Thyroid gland (tissue), 4 donors: ENCODE data around the gene ASB9. TPM values are rescaled to one million over a fixed set of nuclear protein-coding genes. Genes with fewer than 3 reads are reported as not detected.

Experiments
- DNase-seq, 2 donors: peaks; one replicate each; pipeline ENCODE4 v3.0.0-alpha.2; 2019
- H3K27ac ChIP-seq, 3 donors: fragments of 200-600 bp; sonication (generic); 1 replicate in 2 of 3; 2 replicates in 1 of 3; pipeline ENCODE4 v1.5.1; 2016 to 2019; ENCODE audit warnings: mild to moderate bottlenecking in 1 of 3, moderate library complexity in 1 of 3
- H3K27me3 ChIP-seq: fragments of 200-600 bp; sonication (generic); one replicate; pipeline ENCODE4 v1.5.1; 2019
- H3K36me3 ChIP-seq, 2 donors: fragments of 200-600 bp; sonication (generic); one replicate each; pipeline ENCODE4 v1.5.1; 2016 to 2019
- H3K4me1 ChIP-seq, 2 donors: fragments of 200-600 bp; sonication (generic); one replicate each; pipeline ENCODE4 v1.5.1; 2017 to 2019
- H3K4me3 ChIP-seq, 3 donors: fragments of 200-600 bp; sonication (generic); replicated peaks in 1 of 3; 1 replicate in 2 of 3; 2 replicates in 1 of 3; pipeline ENCODE4 v1.5.1; 2016; ENCODE audit warnings: mild to moderate bottlenecking in 1 of 3
- H3K9me3 ChIP-seq: fragments of 200-600 bp; sonication (generic); one replicate; pipeline ENCODE4 v1.5.1; 2017
- CTCF ChIP-seq, 6 experiments: fragments of 200-600 bp in 3 of 6; fragments of 450-650 bp in 3 of 6; sonication (generic) in 3 of 6; IDR thresholded peaks; one replicate each; pipeline ENCODE4 v1.5.1; 2016 to 2019; ENCODE audit warnings: antibody characterized with exemption in 6 of 6, mild to moderate bottlenecking in 2 of 6, inconsistent platforms in 1 of 6, moderate library complexity in 1 of 6
- POLR2A ChIP-seq, 2 donors: fragments of 450-650 bp; IDR thresholded peaks; one replicate each; pipeline ENCODE4 v1.6.1; 2017; ENCODE audit warnings: antibody characterized with exemption in 2 of 2, mild to moderate bottlenecking in 2 of 2, moderate library complexity in 1 of 2
- WGBS, 2 donors: methylation state at CpG; one replicate each; pipeline ENCODE4 v1.1.5; 2017; 5-methylcytosine and 5-hydroxymethylcytosine counted together
- intact Hi-C: fragments of 100-400 bp; cut with DNase I; formaldehyde crosslinking; loops from one replicate; pipeline ENCODE4 v1.15.1; 2023
- total RNA-seq, 4 donors: library from RNA; depleted of rRNA; stranded (reverse); fragments of >200 nt; gene quantifications; one replicate each; pipeline ENCODE4 v1.2.3, GENCODE V29; 2016

Gene ASB9
- total RNA-seq, 4 donors from 2014 or later: 1.4 to 3.0 (median 2.2) TPM

GRCh38 chrX:15235001-15235400 is 34.9 kb downstream of the ASB9 start:
- Histone ChIP-seq H3K27ac (no peak overlapping the region), H3K4me3 (no peak overlapping the region), H3K4me1 (no peaks in the 10 kb centered on the region), H3K9me3 (no peaks in the 10 kb centered on the region), H3K36me3 (no peaks in the 10 kb centered on the region), H3K27me3 (no peaks in the 10 kb centered on the region)
- no peak for DNase-seq
- TF ChIP-seq CTCF (IDR thresholded peaks at IDR 0.05) (no peak), POLR2A (IDR thresholded peaks at IDR 0.05) (no peak)
- intact Hi-C loops: no loop called here
- WGBS, 2 donors: 50 to 86% methylated on average over 1 of the region's 1 CpG

DNA sequence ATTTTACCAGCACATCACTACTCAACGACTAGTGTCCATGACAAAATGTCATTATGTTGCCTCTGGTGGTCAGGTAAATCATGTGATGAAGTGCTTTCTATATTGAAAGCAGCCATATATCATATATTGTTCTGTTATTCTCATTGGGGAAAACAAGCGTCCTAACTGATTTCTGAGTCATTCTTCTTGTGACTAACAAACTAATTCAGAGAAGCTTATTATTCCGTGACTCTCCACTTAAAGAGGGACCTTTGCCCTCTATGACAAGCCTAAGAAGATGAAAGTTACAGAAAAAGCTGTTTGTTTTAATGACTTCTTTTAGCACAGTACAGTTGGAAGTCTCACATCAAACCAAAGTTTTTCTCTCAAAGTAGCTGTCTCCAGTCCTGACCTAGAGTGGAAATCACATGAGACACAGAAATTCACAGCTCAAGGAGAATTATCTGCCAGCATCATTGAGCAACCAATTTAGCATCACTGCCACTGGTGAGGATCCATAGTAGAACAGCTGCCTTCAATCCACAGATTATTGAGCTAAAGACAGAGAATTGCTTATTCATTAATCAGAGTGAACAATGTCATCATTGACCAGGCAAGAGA is 36.4 kb downstream of the ASB9 start:
- Histone ChIP-seq H3K4me1 (no peaks in the 10 kb centered on the region), H3K4me3 (no peak overlapping the region), H3K27me3 (no peaks in the 10 kb centered on the region), H3K27ac (no peak overlapping the region), H3K36me3 (no peaks in the 10 kb centered on the region), H3K9me3 (no peaks in the 10 kb centered on the region)
- intact Hi-C loops: no loop called here
- 81 to 82% methylated on average over 3 of the region's 3 CpGs for WGBS, 2 donors
- no peak for DNase-seq
- TF ChIP-seq POLR2A (IDR thresholded peaks at IDR 0.05): no peak
- TF ChIP-seq CTCF (IDR thresholded peaks at IDR 0.05): no peak

- intact Hi-C loops: no loop called here
- Histone ChIP-seq H3K4me1 (no peaks in the 10 kb centered on the region), H3K27me3 (no peaks in the 10 kb centered on the region), H3K36me3 (no peaks in the 10 kb centered on the region), H3K9me3 (no peaks in the 10 kb centered on the region), H3K27ac (no peak overlapping the region), H3K4me3 (no peak overlapping the region)
- TF ChIP-seq CTCF (IDR thresholded peaks at IDR 0.05) (no peak), POLR2A (IDR thresholded peaks at IDR 0.05) (no peak)
- WGBS, 2 donors: 0 to 94% methylated on average over 1 of the region's 1 CpG
- DNase-seq: no peak
Measured at GRCh38 chrX:15224747-15225146, 45.1 kb downstream of the ASB9 start.

DNA sequence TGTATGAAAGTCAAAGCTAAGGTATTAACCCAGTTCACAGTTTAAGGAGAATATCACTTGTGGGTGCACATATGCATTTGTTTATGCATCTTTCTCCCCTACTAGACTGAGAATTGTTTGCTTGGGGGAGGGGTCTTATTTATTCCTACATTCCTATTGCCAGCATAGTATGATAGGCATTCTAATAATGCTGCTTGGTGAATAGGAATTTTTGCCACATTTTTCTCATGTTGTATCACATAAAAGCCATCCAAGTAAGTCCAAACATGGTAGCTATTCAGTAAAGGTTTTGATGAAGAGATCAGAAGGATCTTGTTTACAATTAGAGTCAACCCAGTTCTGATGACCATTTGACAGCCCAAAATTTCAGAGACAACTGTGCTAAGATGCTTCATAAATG is 48.6 kb downstream of the ASB9 start:
- no peaks in the 10 kb centered on the region for H3K27me3 ChIP-seq
- H3K4me3 ChIP-seq: no peak overlapping the region
- no peak for DNase-seq
- no peak overlapping the region for H3K27ac ChIP-seq
- no peak for TF ChIP-seq POLR2A (IDR thresholded peaks at IDR 0.05)
- TF ChIP-seq CTCF (IDR thresholded peaks at IDR 0.05): no peak
- no peaks in the 10 kb centered on the region for H3K9me3 ChIP-seq
- H3K4me1 ChIP-seq: no peaks in the 10 kb centered on the region
- H3K36me3 ChIP-seq: no peaks in the 10 kb centered on the region
- intact Hi-C loops: no loop called here

- DNase-seq: no peak
- no peak overlapping the region for H3K27ac ChIP-seq
- H3K9me3 ChIP-seq: no peaks in the 10 kb centered on the region
- 93% methylated on average over 1 of the region's 1 CpG; no CpG with 5 or more reads in 1 of the 2 donors for WGBS, 2 donors
- no peaks in the 10 kb centered on the region for H3K4me1 ChIP-seq
- no peaks in the 10 kb centered on the region for H3K36me3 ChIP-seq
- no peaks in the 10 kb centered on the region for H3K27me3 ChIP-seq
- intact Hi-C loops: no loop called here
- no peak overlapping the region for H3K4me3 ChIP-seq
- no peak for TF ChIP-seq POLR2A (IDR thresholded peaks at IDR 0.05)
- no peak for TF ChIP-seq CTCF (IDR thresholded peaks at IDR 0.05)
Measured at GRCh38 chrX:15217161-15217560, 52.7 kb downstream of the ASB9 start.
